ENCODE results near the gene SPATA45. TPM values are rescaled to one million over a fixed set of nuclear protein-coding genes. Genes with fewer than 3 reads are reported as not detected.

SPATA45 gene
- total and polyA plus RNA-seq, 2 of the 13 experiments (the other 11 are each of a cell fraction or from before 2014, with no cell fraction given), result 0.17 to 0.64 TPM

DNA sequence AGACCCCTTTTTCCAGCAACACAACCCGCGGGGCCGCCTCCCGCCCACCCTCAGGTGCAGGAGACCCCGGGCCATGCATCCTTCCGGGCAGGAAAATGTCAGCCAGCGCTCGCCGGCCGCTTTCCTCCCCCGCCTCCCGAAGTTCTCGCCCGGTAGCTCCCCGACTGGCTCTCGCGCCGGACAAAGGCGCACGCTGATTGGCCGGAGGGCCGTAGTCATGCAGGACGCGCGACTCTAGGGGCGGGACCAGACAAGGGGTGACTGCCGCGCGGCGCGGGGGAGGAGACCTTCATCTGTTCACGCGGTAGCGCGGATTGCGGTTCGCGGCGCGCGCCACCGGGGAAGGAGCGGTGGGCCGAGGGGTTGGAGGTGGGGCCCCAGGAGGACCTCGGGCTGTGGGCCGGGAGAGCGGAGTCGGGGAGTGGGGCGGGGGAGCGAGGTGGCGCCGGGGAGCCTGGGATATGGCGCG, 10.6 kb upstream of the SPATA45 start, which contains the start of gene FLVCR1 (continued):
- TF ChIP-seq, protein P1, sequence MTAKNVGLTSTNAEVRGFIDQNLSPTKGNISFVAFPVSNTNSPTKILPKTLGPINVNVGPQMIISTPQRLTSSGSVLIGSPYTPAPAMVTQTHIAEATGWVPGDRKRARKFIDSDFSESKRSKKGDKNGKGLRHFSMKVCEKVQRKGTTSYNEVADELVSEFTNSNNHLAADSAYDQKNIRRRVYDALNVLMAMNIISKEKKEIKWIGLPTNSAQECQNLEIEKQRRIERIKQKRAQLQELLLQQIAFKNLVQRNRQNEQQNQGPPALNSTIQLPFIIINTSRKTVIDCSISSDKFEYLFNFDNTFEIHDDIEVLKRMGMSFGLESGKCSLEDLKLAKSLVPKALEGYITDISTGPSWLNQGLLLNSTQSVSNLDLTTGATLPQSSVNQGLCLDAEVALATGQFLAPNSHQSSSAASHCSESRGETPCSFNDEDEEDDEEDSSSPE (CRISPR knock-in tag; IDR thresholded peaks at IDR 0.05), result peak; percentile 86
- no peak for TF ChIP-seq NFKBIZ (CRISPR knock-in tag; IDR thresholded peaks at IDR 0.05)
- peak; percentile 65; the same call in 1 of the 2 replicates for TF ChIP-seq MIER3 (CRISPR knock-in tag; IDR thresholded peaks at IDR 0.05; ENCODE audit: borderline replicate concordance)
- no peak for TF ChIP-seq RBAK (CRISPR knock-in tag; IDR thresholded peaks at IDR 0.05)
- TF ChIP-seq, protein P2, sequence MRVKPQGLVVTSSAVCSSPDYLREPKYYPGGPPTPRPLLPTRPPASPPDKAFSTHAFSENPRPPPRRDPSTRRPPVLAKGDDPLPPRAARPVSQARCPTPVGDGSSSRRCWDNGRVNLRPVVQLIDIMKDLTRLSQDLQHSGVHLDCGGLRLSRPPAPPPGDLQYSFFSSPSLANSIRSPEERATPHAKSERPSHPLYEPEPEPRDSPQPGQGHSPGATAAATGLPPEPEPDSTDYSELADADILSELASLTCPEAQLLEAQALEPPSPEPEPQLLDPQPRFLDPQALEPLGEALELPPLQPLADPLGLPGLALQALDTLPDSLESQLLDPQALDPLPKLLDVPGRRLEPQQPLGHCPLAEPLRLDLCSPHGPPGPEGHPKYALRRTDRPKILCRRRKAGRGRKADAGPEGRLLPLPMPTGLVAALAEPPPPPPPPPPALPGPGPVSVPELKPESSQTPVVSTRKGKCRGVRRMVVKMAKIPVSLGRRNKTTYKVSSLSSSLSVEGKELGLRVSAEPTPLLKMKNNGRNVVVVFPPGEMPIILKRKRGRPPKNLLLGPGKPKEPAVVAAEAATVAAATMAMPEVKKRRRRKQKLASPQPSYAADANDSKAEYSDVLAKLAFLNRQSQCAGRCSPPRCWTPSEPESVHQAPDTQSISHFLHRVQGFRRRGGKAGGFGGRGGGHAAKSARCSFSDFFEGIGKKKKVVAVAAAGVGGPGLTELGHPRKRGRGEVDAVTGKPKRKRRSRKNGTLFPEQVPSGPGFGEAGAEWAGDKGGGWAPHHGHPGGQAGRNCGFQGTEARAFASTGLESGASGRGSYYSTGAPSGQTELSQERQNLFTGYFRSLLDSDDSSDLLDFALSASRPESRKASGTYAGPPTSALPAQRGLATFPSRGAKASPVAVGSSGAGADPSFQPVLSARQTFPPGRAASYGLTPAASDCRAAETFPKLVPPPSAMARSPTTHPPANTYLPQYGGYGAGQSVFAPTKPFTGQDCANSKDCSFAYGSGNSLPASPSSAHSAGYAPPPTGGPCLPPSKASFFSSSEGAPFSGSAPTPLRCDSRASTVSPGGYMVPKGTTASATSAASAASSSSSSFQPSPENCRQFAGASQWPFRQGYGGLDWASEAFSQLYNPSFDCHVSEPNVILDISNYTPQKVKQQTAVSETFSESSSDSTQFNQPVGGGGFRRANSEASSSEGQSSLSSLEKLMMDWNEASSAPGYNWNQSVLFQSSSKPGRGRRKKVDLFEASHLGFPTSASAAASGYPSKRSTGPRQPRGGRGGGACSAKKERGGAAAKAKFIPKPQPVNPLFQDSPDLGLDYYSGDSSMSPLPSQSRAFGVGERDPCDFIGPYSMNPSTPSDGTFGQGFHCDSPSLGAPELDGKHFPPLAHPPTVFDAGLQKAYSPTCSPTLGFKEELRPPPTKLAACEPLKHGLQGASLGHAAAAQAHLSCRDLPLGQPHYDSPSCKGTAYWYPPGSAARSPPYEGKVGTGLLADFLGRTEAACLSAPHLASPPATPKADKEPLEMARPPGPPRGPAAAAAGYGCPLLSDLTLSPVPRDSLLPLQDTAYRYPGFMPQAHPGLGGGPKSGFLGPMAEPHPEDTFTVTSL (CRISPR knock-in tag; IDR thresholded peaks at IDR 0.05; ENCODE audit: borderline replicate concordance), result no peak
- no peak for TF ChIP-seq MTF2 (CRISPR knock-in tag; IDR thresholded peaks at IDR 0.05; ENCODE audit: borderline replicate concordance)
- TF ChIP-seq SETDB1 (CRISPR knock-in tag; IDR thresholded peaks at IDR 0.05; ENCODE audit: borderline replicate concordance), result no peak
- no peak for TF ChIP-seq CEBPZ (IDR thresholded peaks at IDR 0.05; ENCODE audit: low read length)
- no peak for TF ChIP-seq ZFP90 (CRISPR knock-in tag; IDR thresholded peaks at IDR 0.05; ENCODE audit: borderline replicate concordance)
- no peak for TF ChIP-seq ZNF354B (CRISPR knock-in tag; IDR thresholded peaks at IDR 0.05)
- TF ChIP-seq TMF1 (CRISPR knock-in tag; IDR thresholded peaks at IDR 0.05; ENCODE audit: low read depth), result no peak; the same call in 1 of the 2 replicates
- peak; percentile 78 for TF ChIP-seq HDAC1 (CRISPR knock-in tag; IDR thresholded peaks at IDR 0.05)
- peak; percentile 50 for TF ChIP-seq MNT (IDR thresholded peaks at IDR 0.05)
- TF ChIP-seq ZNF674 (CRISPR knock-in tag; IDR thresholded peaks at IDR 0.05; ENCODE audit: low read depth), result no peak
- no peak for TF ChIP-seq ZFAT (CRISPR knock-in tag; conservative IDR thresholded peaks at IDR 0.05)
- TF ChIP-seq MED8 (CRISPR knock-in tag; IDR thresholded peaks at IDR 0.05; ENCODE audit: insufficient replicate concordance), result peak; percentile 25
- TF ChIP-seq ZNF256 (CRISPR knock-in tag; conservative IDR thresholded peaks at IDR 0.05), result no peak
- TF ChIP-seq ZNF510 (CRISPR knock-in tag; IDR thresholded peaks at IDR 0.05; ENCODE audit: low read depth), result peak; percentile 15
- no peak for TF ChIP-seq SMAD1 (CRISPR knock-in tag; IDR thresholded peaks at IDR 0.05; ENCODE audit: borderline replicate concordance, low read depth)

All from HepG2 (cell line).